Thymus (tissue), 11 donors: ENCODE data around the gene EIF4EBP3. TPM values are rescaled to one million over a fixed set of nuclear protein-coding genes. Genes with fewer than 3 reads are reported as not detected.

Experiments
- DNase-seq, 9 donors: peaks; one replicate each; pipeline ENCODE4 v3.0.0-alpha.2; 2013; ENCODE audit warnings: low spot score in 9 of 9, low read depth in 6 of 9, missing footprints in 1 of 9
- H3K27ac ChIP-seq, 2 donors: one replicate each; pipeline ENCODE4 v1.5.1; 2013; ENCODE audit warnings: control low read depth in 1 of 2, low read depth in 1 of 2, low read length in 1 of 2, mild to moderate bottlenecking in 1 of 2, moderate library complexity in 1 of 2
- H3K27me3 ChIP-seq, 2 donors: one replicate each; pipeline ENCODE4 v1.5.1; 2013; ENCODE audit warnings: low read length in 1 of 2; ENCODE audit not compliant: control insufficient read depth in 2 of 2, insufficient read depth in 1 of 2
- H3K36me3 ChIP-seq, 2 donors: one replicate each; pipeline ENCODE4 v1.5.1; 2013; ENCODE audit warnings: low read length in 1 of 2, mild to moderate bottlenecking in 1 of 2, moderate library complexity in 1 of 2; ENCODE audit not compliant: control insufficient read depth in 2 of 2, insufficient read depth in 2 of 2
- H3K4me1 ChIP-seq, 2 donors: one replicate each; pipeline ENCODE4 v1.5.1; 2013; ENCODE audit warnings: low read length in 2 of 2; ENCODE audit not compliant: control insufficient read depth in 2 of 2, insufficient read depth in 2 of 2
- H3K4me3 ChIP-seq, 2 donors: one replicate each; pipeline ENCODE4 v1.5.1; 2013; ENCODE audit warnings: low read length in 2 of 2, control low read depth in 1 of 2, mild to moderate bottlenecking in 1 of 2
- H3K9me3 ChIP-seq, 2 donors: one replicate each; pipeline ENCODE4 v1.5.1; 2013; ENCODE audit warnings: low read length in 1 of 2, mild to moderate bottlenecking in 1 of 2; ENCODE audit not compliant: control insufficient read depth in 2 of 2, insufficient read depth in 1 of 2
- WGBS: extraction: QIAGEN DNeasy Blood & Tissue Kit; methylation state at CpG from one replicate; pipeline ENCODE4 v1.1.7; 2013; 5-methylcytosine and 5-hydroxymethylcytosine counted together
- polyA plus RNA-seq: library from polyadenylated mRNA; stranded (reverse); fragments of 200-250 nt; gene quantifications from one replicate; pipeline ENCODE4 v1.2.3, GENCODE V29; 2013
- total RNA-seq: library from RNA; stranded (reverse); fragments of 120-200 nt; gene quantifications from one replicate; pipeline ENCODE4 v1.2.4, GENCODE V29; 2013
- donor health status: healthy.

EIF4EBP3 gene
- total and polyA plus RNA-seq, 2 donors, result 4.5 to 48.7 TPM

- no peak overlapping the region for H3K27ac ChIP-seq
- no peak for DNase-seq
- peaks cover 7 to 22% of the 10 kb centered on the region in 2 donors for H3K36me3 ChIP-seq
- over 99% methylated on average over 10 of the region's 10 CpGs for WGBS
- H3K9me3 ChIP-seq, result no peaks in the 10 kb centered on the region
- H3K4me1 ChIP-seq, result peaks cover 21 to 23% of the 10 kb centered on the region in 2 donors
- no peak overlapping the region for H3K4me3 ChIP-seq
- H3K27me3 ChIP-seq, result no peaks in the 10 kb centered on the region
Measured at GRCh38 chr5:140561753-140562523, 14.5 kb downstream of the EIF4EBP3 start.

DNA sequence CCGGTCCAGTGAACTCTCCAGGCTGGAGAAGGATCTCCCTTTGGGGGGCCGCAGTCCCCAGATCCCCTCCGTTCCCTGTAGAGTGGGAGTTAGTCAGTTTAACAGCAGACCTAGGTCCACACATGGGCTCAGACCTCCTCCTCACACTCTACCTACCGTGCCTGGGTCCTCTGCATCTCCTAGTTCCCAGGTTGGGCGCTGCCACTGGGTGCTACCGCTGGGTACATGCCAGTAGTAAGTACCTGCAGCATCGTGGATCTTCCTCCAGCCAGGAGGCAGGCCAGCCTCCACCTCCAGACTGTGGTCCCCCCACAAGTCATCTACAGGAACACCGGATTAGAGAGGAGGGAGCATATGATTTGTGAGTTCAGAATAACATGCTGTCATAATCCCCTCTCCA lies 16.1 kb downstream of the EIF4EBP3 start:
- Histone ChIP-seq H3K36me3 (peaks cover 19 to 38% of the 10 kb centered on the region in 2 donors), H3K9me3 (no peaks in the 10 kb centered on the region), H3K4me3 (peak overlapping the region; percentile 69 to 89), H3K27me3 (no peaks in the 10 kb centered on the region), H3K4me1 (peaks cover 20 to 22% of the 10 kb centered on the region in 2 donors), H3K27ac (peak overlapping the region; percentile 89 to 92)
- DNase-seq, result no peak
- WGBS, result 86% methylated on average over 8 of the region's 8 CpGs

- Histone ChIP-seq H3K9me3 (no peaks in the 10 kb centered on the region), H3K36me3 (peaks cover 19 to 39% of the 10 kb centered on the region in 2 donors), H3K4me1 (peaks cover 20 to 22% of the 10 kb centered on the region in 2 donors), H3K27ac (peak within 1 kb of the TSS; percentile 89 to 92), H3K4me3 (peak within 1 kb of the TSS; percentile 69 to 89), H3K27me3 (no peaks in the 10 kb centered on the region)
- DNase-seq, result peak; percentile 89 to 98 (median 95)
- under 1% methylated on average over 74 of the region's 74 CpGs for WGBS
Measured at GRCh38 chr5:140564196-140565023, 16.9 kb downstream of the EIF4EBP3 start, which contains the start of the genes APBB3 and SLC35A4. APBB3 (minus strand) TSS chr5:140564598; CDS start chr5:140564245, 353 bp downstream. SLC35A4 (plus strand) TSS chr5:140564828; CDS start chr5:140567170, 2,342 bp downstream.

DNA sequence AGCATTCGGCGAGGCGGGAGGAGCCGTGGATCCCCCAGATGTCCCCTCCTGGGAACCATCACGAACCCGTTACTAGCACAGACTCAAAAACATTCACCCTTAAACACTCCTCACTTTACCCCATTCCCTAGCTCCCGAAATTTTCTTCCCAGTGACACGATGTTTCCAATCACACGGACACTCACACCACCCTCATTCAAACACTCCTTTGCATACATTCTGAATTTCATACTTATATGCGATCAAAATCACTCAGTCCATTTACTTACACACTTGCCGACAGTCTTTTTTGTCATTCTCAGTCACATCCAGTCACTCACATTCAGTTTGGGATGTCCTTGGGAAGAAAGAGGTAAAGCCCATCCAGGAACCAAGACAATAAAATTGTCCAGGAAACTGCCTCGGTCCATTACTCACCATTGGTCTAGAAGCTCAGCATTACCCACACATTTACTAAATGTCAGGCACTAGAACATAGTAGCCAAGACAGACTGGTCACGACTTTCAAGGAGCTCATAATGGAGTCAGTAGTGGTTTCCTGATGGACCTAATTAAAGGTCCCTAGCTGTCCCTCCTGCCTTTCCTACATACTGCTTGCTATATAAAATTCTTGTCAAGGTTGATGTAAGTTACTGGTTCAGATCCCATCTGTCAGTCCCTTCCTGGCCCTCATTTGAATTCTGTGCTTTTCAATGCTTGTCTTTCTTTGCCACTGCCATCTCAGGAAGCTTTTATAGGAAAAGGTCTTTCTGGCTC lies 17.7 kb downstream of the EIF4EBP3 start:
- no peaks in the 10 kb centered on the region for H3K27me3 ChIP-seq
- H3K9me3 ChIP-seq, result no peaks in the 10 kb centered on the region
- H3K27ac ChIP-seq, result peak overlapping the region; percentile 67 to 92
- H3K4me1 ChIP-seq, result peaks cover 20 to 22% of the 10 kb centered on the region in 2 donors
- peak overlapping the region; percentile 69 to 89 for H3K4me3 ChIP-seq
- H3K36me3 ChIP-seq, result peaks cover 21 to 36% of the 10 kb centered on the region in 2 donors
- 10% methylated on average over 13 of the region's 13 CpGs for WGBS
- DNase-seq, result no peak

- Histone ChIP-seq H3K9me3 (no peaks in the 10 kb centered on the region), H3K4me1 (peaks cover 20 to 22% of the 10 kb centered on the region in 2 donors), H3K27ac (no peak overlapping the region), H3K4me3 (peak overlapping the region in 1 of 2 donors; percentile 89), H3K36me3 (peaks cover 24 to 40% of the 10 kb centered on the region in 2 donors), H3K27me3 (no peaks in the 10 kb centered on the region)
- DNase-seq, result no peak
- WGBS, result 95% methylated on average over 4 of the region's 4 CpGs
Measured at GRCh38 chr5:140565780-140566095, 18.3 kb downstream of the EIF4EBP3 start.

DNA sequence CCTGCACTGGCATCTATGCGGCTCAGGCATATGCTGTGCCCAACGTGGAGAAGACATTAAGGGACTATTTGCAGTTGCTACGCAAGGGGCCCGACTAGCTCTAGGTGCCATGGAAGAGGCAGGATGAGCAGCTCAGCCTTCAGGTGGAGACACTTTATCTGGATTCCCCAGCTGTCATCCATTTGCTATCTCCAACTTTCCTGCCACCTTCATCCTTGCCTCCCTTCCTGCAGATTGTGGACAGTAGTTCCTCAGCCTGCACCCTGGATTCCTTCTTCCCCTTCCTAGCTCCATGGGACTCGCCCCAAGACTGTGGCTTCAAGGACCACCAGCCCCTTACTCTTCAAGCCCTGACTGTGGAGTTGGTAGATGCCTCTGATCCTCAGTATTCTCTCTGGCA lies 19.2 kb downstream of the EIF4EBP3 start:
- Histone ChIP-seq H3K36me3 (peaks cover 24 to 35% of the 10 kb centered on the region in 2 donors), H3K4me3 (no peak overlapping the region), H3K27ac (no peak overlapping the region), H3K9me3 (no peaks in the 10 kb centered on the region), H3K27me3 (no peaks in the 10 kb centered on the region), H3K4me1 (peaks cover 20 to 22% of the 10 kb centered on the region in 2 donors)
- DNase-seq, result no peak
- 97% methylated on average over 5 of the region's 5 CpGs for WGBS

DNA sequence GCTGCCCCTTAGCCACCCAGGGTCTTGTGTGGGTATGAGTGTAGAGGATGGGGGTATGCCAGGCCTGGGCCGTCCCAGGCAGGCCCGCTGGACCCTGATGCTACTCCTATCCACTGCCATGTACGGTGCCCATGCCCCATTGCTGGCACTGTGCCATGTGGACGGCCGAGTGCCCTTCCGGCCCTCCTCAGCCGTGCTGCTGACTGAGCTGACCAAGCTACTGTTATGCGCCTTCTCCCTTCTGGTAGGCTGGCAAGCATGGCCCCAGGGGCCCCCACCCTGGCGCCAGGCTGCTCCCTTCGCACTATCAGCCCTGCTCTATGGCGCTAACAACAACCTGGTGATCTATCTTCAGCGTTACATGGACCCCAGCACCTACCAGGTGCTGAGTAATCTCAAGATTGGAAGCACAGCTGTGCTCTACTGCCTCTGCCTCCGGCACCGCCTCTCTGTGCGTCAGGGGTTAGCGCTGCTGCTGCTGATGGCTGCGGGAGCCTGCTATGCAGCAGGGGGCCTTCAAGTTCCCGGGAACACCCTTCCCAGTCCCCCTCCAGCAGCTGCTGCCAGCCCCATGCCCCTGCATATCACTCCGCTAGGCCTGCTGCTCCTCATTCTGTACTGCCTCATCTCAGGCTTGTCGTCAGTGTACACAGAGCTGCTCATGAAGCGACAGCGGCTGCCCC lies 19.8 kb downstream of the EIF4EBP3 start:
- H3K27ac ChIP-seq, result no peak overlapping the region

DNA sequence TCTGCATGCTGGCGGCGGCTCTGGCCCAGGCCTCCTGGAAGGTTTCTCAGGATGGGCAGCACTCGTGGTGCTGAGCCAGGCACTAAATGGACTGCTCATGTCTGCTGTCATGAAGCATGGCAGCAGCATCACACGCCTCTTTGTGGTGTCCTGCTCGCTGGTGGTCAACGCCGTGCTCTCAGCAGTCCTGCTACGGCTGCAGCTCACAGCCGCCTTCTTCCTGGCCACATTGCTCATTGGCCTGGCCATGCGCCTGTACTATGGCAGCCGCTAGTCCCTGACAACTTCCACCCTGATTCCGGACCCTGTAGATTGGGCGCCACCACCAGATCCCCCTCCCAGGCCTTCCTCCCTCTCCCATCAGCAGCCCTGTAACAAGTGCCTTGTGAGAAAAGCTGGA lies 20.4 kb downstream of the EIF4EBP3 start:
- no peak for DNase-seq
- H3K36me3 ChIP-seq, result peaks cover 24 to 31% of the 10 kb centered on the region in 2 donors
- WGBS, result 98% methylated on average over 13 of the region's 13 CpGs
- no peak overlapping the region for H3K4me3 ChIP-seq
- H3K27me3 ChIP-seq, result no peaks in the 10 kb centered on the region
- H3K27ac ChIP-seq, result no peak overlapping the region
- no peaks in the 10 kb centered on the region for H3K9me3 ChIP-seq
- H3K4me1 ChIP-seq, result peaks cover 20 to 22% of the 10 kb centered on the region in 2 donors

More for the DNA sequence above, 19.8 kb downstream of the EIF4EBP3 start:
- Histone ChIP-seq H3K4me1 (peaks cover 20 to 22% of the 10 kb centered on the region in 2 donors), H3K9me3 (no peaks in the 10 kb centered on the region), H3K27me3 (no peaks in the 10 kb centered on the region), H3K36me3 (peaks cover 24 to 31% of the 10 kb centered on the region in 2 donors), H3K4me3 (no peak overlapping the region)
- 98% methylated on average over 22 of the region's 22 CpGs for WGBS
- no peak for DNase-seq
